HG03135 (cell line): ENCODE measurements around the gene PGA3.
"Not testable (repeated sequence)": the region's sequence is repeated elsewhere in the genome, so short reads cannot be mapped to it uniquely, and the experiment has no call there.

Experiments
- ATAC-seq: cut with Tn5 transposase; IDR thresholded peaks from one replicate; pipeline ENCODE4 v1.9.1; 2021; ENCODE audit warnings: mild to moderate bottlenecking, moderate library complexity; ENCODE audit not compliant: unreplicated experiment

The PGA3 gene

DNA sequence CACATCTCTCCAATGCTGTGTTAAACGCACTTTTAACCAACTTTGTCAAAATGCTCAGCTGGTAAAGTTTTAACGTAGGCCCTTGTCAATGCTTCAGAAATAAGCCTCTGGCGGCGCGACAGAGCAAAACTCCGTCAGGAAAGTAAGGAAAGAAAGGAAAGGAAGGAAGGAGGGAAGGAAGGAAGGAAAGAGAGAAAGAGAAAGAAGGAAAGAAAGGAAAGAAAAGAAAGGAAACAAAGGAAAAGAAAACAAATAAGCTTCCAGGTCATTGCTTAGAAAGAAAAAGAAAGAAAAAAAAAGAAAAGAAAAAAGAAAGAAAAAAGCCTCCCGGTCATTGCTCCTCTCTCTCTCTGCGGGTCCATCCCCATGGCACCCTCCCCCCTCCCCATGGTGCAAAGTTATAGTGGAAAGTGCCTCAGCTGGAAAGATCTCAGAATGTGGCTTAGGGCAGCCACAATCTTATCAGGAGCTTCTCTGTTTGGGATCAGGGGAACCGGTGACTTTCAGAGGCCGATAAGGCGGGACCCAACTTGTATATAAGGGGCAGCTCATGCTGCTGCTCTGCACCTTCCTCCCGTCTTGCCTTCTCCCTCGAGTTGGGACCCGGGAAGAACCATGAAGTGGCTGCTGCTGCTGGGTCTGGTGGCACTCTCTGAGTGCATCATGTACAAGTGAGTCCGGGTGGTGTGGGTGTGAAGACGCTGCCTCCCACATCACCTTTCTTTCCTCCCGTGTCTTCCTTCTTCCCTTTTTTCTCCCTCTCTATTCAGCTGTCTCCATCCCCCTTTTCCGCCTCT is at the start of gene PGA3:
Gene PGA3 (plus strand): TSS at position 566 of the 797 bp plus-strand sequence. CDS start 50 bp downstream, at position 616.
- ATAC-seq = not testable (repeated sequence)

DNA sequence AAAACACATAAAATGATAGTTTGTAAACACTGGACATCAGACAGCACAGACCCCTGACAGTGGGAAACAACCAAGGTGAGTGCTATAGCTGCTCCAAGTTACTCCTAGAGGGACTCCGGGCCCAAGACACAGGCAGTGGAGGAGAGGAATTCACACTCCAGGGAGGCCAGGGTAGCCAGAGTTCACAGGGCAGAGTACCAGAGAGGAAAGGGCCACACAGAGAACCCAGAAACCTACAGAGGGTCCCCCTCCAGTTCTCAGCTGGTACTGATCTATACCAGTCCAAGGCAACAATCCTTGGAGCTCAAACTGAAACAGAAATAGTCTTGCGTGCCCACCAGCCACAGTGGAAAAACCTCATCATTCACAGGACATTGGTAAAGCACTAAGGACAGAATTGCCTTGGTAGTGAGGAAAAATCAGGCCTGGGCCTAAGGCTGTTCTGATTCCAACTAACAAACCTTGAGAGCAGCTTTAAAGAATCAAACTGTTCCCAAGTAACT is 49.7 kb upstream of the PGA3 start:
- ATAC-seq = no peak

DNA sequence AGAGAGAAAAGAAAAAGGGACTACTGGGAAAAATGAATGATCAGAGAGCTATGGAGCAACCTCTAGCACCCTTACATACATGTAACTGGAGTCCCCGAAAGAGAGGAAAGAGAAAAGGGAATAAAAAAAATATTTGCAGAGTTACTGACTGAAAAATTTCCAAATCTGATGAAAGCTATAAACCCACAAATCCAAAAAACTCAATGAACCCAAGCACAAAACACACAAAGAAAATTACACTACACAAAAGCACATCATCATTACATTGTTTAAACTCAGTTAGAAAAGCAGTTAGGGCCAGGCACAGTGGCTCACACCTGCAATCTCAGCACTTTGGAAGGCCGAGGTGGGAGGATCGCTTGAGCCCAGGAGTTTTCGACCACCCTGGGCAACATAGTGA is 48.8 kb upstream of the PGA3 start:
- no peak for ATAC-seq

DNA sequence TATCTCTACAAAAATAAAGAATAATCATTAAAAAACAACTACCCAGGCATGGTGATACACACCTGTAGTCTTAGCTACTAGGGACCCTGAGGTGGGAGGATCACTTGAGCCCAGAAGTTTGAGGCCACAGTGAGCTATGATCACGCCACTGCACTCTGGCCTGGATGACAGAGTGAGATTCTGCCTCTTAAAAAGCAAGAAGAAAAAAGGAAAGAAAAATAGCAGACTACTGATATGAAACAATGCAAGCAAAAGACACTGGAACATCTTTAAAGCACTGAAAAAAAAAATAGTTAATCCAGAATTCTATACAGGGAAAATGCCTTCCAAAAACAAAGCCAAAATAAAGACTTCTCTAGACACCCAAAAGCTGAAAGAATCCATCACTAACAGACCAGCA is 48.0 kb upstream of the PGA3 start:
- no peak for ATAC-seq

DNA sequence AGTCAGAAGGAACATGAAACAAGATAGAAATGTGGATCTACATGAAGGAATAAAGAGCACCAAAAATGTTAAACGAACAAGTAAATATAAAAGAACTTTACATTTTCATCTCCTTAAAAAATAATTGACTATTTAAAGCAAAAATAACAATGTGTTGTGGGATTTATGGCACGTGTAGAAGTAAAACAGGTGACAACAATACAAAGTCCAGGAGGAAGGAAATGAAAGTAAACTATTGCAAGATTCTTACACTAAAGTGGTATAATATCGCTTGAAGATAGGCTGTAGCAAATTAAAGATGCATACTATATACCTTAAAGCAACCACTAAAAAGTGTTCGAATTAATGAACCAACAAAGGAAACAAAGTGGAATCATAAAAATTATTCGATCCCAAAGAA is 47.6 kb upstream of the PGA3 start:
- no peak for ATAC-seq

DNA sequence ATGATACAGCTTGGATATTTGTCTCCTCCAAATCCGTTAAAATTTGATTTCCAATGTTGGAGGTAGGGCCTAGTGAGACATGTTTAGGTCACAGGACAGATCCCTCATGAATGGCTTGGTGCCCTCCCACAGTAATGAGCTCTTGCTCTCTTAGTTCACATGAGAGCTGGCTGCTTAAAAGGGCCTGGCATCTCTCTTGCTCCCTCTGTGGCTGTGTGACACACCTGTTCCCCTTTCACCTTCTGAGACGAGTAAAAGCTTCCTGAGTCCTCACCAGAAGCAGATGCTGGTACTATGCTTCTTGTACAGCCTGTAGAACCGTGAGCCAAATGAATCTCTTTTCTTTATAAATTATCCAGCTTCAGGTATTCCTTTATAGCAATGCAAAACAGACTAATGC is 45.6 kb upstream of the PGA3 start:
- ATAC-seq = no peak

DNA sequence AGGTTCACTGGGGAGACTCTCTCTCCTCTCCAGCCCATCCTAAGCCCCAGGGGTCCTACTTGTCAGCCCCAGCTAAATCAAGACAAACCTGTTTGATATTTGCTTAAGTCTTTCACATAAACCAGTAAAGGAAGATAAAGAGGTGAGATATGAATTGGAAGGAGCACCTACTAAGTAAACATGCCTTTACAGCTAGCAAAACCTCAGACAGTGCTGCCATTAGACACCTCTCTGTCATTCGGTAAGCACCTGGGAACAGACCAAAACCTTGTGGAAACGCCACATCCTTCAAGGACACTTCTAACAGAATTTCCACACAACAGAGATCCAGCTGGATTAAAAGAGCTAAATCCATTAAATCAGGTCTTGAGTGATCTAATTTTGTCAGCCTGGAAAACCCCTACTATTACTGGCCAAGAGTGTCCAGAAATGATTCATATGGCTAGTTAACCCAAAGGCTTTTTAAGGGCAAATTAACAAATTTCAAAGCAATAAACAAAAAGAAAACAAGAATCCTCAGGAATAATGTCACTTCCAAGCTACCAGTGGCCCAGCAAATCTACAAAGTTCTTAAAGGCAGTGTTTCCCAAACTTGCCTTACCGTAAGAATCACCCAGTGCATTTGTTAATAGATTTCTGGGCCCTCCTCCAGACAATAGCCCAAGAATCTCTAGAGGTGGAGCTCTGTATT is 44.5 kb upstream of the PGA3 start:
- ATAC-seq = no peak

DNA sequence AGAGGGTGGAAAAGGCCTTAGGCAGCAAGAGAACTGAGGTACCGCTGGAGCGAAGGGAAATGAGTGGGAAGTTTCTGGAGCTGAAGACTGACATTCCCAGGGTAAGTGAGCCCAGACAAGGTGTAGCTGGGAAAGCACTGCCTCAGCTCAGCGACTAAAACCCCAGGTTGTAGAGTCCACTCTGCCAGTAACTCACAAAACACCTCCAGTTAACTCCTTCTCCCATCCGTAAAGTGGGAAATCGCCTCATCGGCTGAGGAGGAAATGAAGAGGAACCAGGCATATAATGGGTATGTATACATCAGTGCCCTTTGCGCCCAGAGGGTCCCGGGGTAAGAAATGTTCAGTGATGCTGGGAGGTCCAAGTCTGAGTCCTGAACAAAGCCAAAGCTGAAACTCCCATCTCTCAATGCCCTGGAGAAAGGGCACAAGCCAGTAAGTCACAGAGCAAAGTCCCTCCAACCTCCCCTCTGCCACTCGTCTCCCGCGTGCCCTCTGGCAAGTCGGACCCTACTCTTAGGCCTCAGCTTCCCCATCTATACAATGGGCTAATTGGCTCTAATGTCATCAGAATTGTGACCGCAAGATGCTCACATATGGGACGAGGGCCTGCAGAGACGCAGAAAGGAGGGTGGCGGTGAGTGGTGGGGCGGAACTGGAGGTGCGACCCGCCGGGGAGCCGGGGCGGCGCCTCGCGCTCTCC is 42.7 kb upstream of the PGA3 start:
- no peak for ATAC-seq

DNA sequence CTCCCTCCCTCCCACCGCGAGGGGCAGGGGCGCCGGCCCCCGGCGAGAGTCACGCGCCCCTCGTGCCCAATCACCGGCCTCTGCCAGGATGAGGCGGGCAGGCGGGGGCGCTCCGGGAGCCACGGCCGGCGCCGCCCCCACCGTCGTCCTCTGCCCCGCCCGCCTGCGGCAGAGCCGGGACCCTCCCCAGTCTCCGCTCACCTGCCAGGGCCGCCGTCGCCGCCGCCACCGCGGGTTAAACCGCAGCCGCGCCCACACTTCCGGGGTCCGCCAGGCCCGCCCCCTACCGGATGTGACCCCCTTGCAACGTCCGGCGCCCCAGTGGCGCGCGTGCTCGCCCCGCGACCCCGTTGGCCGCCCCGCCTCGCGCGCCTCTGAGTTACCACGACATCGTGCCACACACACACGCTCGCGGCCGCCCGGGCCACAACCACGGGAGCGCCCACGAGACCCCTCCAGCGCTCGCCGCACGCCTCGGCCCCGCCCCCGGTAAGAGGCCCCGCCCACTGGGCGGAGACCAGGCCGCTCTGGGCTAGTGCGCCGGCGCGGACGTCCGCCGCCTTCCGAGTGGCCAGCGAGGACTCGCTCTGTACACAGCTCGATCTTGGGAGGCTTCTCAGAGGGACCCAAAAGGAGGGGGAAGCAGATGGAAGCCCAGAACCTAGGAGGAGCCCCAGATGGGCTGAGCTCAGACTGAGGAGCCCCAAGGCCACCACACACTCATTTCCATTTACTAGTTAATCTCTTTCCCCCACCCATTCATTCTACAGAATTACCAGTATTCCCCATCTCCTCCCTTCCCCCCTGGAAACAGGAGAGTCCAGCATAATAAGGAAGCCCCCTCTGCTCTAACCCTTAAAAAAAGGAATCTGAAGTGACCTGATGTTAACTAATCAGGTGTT is 41.9 kb upstream of the PGA3 start, which contains the start of gene VPS37C:
Gene VPS37C (minus strand): TSS at position 237 of the 902 bp plus-strand sequence. CDS start 22,597 bp downstream, outside the sequence.
- peak; percentile 70 for ATAC-seq

DNA sequence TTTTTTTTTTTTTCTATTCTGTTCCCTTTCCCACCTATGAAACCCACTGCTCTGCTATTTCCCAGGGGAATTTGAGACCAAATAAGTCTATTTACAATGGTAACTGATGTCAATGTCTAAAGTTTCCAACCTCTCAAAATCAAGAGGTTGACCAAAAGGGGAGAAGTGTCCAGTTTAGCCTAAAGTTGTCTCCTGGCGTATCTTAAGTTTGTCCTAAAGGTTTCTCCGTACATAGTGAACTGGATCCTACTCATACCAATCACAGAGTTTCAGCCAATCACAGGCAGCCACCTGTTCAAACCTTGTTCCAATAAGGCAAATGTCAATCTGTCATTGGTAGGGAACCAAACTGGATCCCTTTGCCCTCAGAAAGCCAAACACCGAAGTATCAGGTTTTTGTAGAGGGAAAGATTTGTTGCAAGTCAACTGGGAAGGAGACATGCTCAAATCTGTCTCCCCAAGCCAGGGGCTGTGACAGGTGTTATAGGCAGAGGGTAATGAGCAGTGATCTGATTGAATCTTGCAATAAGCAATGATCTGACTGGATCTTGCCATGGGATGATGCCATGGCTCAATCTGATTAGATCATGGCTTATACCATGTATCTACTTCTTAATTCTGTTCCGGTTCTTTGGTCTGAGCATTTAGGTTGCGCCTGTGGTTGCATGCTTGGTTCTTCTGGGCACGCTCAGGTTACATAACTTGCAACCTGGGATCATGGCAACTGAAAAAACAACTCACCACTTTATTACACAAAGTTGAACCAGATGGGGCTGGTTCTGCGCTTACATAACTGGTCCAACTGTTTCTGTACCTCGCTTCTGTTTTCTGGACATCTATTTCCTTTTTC is 41.0 kb upstream of the PGA3 start:
- ATAC-seq = no peak

DNA sequence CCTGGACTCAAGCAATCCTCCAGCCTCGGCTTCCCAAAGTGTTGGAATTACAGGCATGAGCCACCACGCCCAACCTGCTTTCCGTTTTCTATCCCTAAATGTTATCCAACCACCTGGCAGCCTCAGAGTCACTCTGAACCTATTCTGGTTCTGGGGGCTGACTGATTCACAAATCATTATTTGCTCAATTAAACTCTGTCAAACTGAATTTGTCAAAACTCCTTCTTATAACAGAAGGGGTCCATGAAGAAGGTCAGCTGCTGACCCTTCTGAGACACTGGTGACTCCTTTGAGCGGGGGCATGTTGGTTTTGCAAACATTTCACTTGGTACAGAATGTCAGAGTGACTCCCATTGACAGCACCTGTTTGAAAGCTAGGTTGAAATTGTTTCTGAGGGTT is 40.3 kb upstream of the PGA3 start:
- ATAC-seq = no peak

DNA sequence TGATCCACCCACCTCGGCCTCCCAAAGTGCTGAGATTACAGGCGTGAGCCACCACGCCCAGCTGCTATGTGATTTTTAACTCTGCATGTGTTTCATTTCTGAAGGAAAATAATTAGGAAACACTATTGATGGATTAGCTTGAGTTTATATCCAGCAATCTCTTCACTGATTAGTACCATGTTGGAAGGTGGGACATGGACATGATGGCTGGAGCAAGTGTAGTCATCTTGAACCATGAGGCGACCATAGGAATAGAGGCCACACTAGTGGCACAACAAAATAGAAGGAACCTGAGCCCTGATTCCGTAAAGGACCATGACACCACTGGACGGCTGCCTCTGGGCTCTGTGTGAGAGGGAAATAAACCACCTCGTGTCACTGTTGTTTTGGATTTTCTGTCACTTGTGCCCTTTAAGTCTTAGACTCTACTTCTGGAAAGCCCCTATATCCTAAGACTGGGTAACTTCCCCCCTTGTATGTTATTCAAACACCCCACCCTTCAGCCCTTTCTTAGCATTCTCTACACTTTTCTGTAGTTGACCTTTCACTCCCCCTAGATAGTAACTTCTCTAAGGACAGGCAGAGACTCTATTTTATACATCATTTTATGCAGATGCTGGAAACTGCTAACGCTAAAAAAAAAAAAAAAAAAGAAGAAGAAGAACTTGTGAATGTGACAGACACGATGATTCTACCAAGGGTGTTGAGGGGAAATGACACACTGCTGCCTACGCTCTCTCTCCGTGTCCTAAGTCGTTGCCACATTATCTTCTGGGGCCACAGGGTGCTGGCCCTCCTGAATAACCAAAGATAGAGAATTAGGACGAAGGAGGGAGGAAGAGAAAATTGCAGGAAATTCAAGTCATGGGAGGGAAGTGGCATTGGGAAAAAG is 39.4 kb upstream of the PGA3 start:
- no peak for ATAC-seq

DNA sequence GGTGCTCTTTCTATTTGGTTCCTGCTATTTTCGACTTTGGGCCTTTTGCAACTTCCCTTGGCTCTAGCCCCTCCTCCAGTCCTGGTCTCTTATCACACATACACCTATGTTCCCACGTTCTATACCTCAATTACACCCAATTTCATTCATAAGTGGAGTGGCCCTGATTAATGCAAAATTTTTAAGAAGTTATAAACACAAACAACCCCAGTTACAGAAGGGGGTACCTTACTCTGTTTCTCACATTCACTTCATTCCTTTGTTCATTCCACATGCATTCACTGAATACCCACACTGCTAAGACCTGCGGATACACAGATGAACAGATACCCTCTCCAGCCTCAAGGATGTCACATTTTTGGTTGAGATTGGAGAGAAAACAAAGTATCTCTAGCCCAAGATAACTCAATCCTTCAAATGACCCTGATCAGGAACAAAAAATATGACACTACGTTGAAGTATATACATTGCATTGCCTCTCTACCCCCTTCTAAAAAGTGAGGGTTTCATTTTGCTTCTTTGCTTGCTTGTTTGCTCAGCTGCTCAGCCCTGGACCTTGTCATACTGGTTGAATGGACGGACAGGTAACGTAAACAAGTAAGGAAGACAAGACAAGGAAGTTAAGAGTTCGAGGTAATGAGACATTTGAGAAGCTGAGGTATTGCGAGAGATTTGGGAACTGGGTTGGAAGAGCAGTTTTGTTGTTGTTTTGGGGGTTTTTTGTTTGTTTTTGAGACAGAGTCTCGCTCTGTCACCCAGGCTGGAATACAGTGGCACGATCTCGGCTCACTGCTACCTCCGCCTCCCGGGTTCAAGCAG is 38.5 kb upstream of the PGA3 start:
- ATAC-seq = no peak

DNA sequence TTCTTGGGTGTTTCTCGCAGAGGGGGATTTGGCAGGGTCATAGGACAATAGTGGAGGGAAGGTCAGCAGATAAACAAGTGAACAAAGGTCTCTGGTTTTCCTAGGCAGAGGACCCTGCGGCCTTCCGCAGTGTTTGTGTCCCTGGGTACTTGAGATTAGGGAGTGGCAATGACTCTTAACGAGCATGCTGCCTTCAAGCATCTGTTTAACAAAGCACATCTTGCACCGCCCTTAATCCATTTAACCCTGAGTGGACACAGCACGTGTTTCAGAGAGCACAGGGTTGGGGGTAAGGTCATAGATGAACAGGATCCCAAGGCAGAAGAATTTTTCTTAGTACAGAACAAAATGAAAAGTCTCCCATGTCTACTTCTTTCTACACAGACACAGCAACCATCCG is 37.5 kb upstream of the PGA3 start:
- ATAC-seq = not testable (repeated sequence)

DNA sequence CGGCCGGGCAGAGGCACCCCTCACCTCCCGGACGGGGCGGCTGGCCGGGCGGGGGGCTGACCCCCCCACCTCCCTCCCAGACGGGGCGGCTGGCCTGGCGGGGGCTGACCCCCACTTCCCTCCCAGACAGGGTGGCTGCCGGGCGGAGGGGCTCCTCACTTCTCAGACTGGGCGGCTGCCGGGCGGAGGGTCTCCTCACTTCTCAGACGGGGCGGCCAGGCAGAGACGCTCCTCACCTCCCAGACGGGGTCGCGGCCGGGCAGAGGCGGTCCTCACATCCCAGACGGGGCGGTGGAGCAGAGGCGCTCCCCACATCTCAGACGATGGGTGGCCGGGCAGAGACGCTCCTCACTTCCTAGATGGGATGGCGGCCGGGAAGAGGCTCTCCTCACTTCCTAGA is 37.0 kb upstream of the PGA3 start:
- ATAC-seq = not testable (repeated sequence)

DNA sequence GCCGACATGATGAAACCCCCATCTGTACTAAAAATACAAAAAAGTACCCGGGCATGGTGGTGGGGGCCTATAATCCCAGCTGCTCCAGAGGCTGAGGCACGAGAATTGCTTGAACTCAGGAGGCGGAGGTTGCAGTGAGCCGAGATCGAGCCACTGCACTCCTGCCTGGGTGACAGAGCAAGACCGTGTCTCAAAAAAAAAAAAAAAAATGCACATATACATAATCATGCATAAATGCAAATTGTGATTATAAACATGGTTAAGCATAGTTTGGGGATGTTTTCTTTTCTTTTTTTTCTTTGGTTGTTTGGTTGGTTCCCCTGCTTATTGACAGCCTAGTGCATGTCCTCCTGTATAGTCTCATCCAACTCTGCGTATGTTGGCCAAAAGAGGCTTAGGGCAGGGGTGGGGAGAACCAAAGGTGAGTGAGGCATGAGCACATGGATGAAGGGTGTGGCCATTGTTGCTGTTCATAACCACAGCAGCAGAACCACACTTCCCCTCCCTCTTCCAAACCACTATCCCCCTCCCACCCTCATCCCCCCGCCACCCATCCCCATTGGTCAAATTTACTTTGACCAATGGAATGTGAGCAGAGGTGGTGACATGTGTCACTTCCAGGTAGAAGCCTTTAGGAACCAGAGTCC is 35.1 kb upstream of the PGA3 start:
- no peak for ATAC-seq

DNA sequence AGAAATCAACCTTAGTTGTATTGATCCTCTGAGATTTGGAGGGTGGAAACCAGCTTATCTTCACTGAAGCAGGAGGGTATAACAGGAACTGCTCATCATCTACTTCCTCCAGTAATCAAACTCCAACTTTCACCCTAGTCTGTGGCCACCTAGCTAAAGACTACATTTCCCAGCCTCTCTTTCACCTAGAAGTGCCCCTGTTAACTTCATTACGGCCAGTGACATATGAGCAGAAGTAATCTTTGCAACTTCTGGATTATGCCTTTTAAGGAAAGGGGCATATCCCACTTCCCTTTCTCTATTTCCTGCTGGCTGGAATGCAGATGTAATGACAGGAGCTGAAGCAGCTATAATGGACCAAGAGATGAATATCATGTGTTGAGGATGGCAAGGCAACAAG is 34.5 kb upstream of the PGA3 start:
- no peak for ATAC-seq
